ENCODE measurements around the gene DNAJC2. TPM values are rescaled to one million over a fixed set of nuclear protein-coding genes. Genes with fewer than 3 reads are reported as not detected.

DNAJC2 gene, protein sequence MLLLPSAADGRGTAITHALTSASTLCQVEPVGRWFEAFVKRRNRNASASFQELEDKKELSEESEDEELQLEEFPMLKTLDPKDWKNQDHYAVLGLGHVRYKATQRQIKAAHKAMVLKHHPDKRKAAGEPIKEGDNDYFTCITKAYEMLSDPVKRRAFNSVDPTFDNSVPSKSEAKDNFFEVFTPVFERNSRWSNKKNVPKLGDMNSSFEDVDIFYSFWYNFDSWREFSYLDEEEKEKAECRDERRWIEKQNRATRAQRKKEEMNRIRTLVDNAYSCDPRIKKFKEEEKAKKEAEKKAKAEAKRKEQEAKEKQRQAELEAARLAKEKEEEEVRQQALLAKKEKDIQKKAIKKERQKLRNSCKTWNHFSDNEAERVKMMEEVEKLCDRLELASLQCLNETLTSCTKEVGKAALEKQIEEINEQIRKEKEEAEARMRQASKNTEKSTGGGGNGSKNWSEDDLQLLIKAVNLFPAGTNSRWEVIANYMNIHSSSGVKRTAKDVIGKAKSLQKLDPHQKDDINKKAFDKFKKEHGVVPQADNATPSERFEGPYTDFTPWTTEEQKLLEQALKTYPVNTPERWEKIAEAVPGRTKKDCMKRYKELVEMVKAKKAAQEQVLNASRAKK
- total RNA-seq (2014; rRNA removed; shearing (Covaris generic)) = 29.4 and 39.1 TPM in 2 replicates
- 79.8 and 95.7 TPM in 2 replicates for polyA plus RNA-seq (2014; cell fraction: nucleus; rRNA removed)

DNA sequence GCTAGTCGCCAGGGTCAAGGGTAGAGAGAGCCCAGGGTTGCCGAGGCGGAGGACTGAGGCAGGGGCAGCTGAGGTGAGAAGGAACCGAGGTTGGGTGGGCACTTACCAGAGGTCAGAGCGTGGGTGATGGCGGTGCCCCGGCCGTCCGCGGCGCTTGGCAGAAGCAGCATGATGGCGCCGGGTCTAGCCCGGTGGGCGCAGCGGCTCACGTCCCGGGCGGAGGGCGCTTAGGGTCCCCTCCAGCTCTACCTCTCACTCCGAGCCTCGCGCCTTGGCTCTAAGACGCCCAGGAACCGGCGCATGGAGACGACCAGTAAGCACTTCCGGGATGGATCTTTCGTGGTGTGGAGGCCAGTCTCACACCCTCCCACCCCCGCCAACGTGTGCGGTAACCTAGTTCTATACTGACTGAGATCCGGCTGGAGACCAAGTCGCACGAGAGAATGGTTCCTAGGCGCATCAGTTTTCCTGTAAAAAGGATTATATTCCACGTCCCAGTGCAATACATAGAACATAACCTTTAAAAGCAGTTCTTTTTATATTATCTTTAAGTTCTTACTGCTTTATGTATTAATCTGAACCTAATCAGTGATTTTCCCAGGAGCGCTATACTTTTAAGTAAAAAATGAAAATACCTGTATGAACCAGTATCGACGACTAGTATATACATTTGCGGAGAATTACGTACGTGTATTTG is at the start of gene DNAJC2:
Gene DNAJC2, minus strand, starts transcription at position 315 of the 697 bp plus-strand sequence. Its CDS starts 145 bp downstream, at position 170.
- DNase-seq (ENCODE audit: extremely low read depth, low read depth) = peak; percentile 92

DNA sequence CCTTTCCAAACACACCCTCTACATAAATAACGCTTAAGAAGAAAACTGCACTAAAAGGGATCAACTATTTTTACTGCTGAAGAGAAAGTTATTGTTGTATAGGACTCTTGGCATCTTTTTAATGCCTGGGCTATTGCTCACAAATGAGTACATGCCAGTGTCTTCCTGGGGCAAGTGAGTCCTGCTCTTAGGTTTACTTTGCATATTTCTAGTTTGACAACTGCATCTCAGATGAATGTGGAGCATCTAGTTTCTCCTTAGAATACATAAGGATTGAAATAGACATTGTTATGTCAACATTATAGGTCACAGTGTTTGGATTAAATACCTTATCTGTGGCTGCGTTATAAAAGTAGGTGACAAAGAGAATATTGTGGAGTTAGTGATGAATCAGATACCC is 47.4 kb upstream of the DNAJC2 start:
- DNase-seq (ENCODE audit: extremely low read depth, low read depth) = no peak

DNA sequence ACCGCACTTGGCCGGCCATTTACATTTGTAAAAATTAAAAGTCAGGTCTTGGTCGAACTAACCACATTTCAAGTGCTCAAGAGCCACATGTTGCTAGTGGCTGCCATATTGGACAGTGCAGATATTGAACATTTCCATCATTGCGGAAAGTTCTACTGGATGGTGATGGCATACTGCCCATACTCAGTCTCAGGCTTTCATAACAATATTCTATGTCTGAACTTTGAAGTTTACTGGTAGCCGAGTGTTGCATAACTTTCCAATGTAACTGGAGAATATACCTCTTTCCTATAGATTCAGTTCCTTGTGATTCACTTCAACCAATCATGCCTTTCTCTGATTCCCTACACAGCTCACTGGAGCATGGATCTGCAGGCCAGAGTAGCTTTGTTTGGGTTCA is 46.6 kb upstream of the DNAJC2 start:
- no peak for DNase-seq (ENCODE audit: extremely low read depth, low read depth)

DNA sequence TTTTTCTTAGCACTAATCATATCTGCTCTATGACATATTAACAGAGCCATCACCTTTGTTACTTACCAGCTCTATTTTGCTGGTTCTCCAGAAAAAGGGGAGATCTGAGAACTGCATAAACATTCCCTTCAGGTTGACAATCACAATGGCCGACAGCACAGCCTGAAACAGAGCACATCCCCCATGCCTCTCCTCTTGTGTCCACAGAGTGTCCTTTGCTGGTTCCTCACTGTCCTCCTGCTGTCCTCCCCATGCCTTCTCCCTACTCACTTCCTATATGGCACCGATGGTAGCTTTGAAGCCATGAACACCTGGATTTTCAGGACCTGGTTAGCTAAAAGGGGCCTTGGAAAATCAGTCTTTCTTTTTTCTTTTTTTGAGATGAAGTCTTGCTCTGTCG is 44.7 kb upstream of the DNAJC2 start:
- DNase-seq (ENCODE audit: extremely low read depth, low read depth) = no peak

DNA sequence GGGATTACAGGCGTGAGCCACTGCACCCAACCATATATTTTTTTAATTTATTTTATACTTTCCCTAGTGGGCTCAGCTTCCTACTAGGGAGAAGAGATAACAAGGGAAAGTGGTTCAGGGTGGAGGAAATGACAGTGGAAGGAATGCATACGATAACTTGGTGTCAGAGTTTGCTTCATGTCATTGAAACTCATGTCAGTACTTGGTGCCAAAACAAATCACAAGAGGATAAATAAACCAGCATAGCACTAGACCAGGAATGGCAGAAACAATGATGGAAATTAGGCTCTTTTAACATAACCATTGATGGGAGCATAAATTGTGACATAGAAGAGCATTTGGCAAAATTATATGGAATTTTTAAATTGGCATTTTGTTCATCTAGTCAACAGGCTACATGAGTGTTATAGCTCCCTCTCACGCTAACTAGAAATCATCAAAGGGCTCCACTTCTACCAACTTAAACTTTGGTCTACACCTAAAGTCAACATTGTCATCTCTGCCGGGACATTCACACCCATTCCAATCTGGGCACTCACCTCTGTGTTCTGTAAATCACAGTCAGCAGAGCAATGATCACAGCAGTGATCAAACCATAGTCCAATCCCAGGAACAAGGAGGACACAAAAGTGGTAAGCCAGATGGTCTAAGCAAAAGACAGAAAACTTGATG is 44.0 kb upstream of the DNAJC2 start:
- DNase-seq (ENCODE audit: extremely low read depth, low read depth) = no peak

DNA sequence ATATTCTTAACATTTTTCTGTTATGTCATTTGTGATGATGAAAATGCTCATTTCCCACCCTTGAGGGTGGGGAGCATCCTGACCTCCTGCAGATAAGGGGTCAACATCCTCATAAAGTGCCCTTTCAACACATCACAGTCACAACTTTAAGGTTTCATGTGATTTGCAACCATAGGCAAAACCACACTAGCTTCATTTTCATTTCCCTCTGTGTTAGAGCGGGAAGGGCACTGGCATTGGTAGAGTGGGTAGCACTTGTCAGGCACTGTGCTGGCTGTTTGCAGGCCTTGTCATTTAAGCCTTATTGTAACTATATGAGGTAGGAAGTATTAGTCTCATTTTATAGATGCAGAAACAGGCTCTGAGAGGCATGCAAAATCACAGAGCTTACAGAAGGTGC is 42.7 kb upstream of the DNAJC2 start:
- no peak for DNase-seq (ENCODE audit: extremely low read depth, low read depth)

DNA sequence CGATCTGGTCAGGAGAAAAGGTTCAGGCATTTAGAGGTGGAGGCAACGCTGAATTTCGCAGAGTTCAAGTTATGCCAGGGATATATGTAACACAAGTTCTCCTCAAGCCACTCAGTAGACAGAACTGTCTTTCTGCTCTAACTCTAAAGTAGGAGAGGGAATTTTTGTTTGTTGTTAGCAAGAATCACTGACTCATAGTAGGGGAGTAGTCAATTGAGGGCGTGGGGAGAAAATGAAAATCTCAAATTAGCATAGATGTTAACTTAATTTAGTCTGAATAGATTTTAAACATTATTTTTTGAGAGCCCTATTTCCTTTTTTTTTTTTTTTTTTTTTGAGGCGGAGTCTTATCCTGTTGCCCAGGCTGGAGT is 37.5 kb upstream of the DNAJC2 start:
- no peak for DNase-seq (ENCODE audit: extremely low read depth, low read depth)

DNA sequence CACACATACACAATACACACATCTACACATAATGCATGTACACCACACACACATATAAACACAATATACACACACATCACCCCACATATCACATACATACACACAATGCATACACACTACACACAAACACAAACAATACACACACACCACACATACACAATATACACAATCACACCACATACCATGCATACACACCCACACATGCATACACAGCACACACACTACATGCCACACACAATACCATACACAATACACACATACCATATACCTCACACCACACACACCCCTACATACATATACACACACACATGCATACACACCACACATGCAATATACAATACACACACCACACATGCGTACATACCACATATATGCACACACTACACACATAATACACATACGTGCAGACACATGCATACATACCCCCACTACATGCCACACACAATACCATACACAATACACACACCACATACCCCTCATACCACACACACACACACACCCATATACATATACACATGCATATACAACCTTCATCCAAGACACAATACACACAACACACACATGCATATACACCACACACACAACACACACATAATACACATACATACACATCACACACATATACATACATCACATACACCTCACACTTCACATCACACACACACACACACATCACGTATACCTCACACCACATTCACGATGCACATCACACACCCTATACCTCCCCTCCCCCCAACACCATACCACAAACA is 36.9 kb upstream of the DNAJC2 start:
- no peak for DNase-seq (ENCODE audit: extremely low read depth, low read depth)

DNA sequence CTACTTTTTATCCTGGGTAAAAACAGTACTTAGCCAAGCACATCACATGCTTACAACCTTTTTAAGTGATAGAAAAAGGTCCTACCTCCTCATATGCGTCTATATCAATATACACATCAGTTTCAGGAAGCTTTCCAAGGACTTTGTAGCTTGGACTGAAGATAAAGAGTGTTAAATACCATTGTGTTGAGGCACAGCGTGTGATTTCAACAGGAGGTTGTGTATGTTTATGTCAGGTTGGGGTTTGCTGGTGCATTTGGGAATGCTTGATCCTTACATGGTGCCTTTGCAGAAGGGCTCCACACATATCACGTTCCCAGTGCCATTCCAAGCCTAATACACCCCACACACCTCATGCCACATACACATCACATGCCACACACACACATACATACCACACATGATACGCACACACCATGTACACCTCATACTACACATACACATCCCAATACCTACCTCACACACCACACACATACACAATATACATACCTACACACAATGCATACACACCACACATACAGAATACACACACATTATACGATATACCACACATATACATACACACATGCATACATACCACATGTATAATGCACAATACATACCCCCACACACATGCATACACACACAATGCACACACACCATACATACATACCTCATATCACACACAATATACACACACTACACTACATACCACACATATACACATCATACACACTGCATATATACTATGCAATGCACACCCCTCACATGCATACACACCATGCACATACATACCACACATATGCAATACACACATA is 36.0 kb upstream of the DNAJC2 start:
- no peak for DNase-seq (ENCODE audit: extremely low read depth, low read depth)

DNA sequence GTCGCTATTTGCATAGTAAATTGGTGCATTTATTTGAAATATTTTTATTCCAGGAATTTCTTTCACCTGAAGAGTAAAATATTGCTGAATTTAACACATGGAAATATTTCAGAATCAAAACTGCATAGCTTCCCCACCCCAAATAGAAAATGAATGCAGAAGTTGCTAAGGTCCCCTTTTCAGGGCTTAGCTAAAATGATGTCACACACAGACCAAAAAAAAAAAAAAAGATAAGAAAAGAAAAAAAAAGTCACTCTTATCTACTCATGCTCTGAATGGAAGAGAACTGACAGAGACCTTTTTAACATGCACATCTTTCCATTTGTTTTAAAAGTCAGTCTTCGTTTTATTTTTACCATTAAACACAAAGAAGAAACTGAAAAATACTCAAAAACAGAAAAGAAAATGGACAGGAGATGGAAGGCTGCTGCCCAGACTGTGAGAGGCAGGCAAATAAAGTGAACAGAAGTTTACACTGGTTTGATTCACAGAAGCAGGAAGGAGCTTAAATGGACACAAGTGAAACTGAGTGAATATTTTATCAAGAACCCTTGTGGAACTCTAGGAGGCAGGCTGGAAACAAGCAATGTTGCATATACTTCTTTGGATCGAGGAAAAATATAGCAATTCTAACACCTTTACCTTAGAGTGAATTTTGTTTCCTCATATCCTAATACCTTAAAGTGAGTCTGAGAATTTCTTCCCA is 34.9 kb upstream of the DNAJC2 start:
- DNase-seq (ENCODE audit: extremely low read depth, low read depth) = no peak

DNA sequence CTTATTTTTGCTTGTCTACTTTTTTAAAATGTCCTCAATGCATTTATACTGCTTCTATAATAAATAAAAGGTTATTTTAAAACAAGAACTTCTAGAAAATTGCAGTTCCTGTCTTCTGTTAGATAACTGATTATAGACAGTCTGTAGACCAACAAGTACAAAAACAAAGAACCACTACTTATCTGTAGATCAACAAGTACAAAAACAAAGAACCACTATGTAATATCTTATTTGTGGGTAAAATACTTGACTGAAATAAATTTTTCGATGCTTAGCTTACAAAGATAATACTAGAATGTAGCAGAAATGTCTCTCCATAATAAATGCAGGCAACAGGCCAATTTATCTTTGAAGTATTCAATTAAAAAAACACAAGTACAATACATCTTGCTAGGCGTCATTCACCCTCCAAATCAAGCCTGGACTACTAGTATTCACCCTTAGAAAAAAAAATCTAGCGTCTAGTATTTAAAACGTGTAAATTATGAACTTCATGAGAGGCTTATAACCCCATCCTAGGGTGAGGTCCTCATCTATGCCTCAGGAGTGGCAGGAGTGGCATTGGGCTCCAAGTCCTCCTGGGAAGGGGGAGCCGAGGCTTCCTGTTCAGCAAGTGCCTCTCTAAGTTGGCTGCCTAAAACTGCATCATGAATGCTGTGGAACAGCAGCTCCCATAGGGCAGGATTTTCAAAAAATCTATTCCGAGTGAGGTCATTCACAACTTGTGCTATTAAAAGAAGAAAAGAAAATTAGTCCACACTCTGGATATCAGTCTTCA is 29.5 kb upstream of the DNAJC2 start:
- DNase-seq (ENCODE audit: extremely low read depth, low read depth) = no peak

DNA sequence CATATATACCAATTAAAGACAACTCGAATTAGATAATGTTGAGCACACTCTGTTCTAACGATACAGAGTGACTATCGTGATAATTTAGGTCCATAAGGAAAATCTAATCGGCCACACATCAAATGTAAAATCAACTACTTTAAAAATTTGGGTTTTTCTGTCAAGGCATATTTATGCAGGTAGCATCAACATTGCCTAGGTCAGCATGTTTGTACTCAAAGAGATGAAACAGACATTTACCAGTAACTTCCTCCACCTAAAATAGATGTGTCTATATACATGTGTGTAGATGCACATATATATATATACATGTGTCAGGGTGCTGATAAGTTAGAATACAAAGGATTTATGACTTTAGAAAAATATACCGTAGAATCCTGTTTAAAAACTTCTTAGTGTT is 24.9 kb upstream of the DNAJC2 start:
- no peak for DNase-seq (ENCODE audit: extremely low read depth, low read depth)

DNA sequence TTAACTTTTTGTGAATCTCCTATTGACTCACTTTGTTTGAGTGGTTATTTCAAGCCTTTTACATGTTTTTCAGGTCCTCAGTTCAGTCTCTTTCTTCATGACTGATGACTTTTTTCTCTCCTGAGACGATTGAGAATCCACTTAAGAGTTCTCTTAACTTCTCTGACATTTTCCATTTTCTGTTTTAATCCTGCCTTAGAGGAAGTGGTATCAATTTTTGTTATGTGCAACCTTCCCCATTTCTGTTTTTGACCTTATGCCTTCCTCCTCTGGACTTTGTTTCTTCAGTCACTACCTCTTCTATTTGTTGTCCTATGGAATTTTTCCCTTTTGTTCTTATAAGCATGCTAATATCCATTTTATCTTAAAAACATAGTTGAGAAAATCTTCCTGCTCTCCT is 5.2 kb upstream of the DNAJC2 start:
- no peak for DNase-seq (ENCODE audit: extremely low read depth, low read depth)

DNA sequence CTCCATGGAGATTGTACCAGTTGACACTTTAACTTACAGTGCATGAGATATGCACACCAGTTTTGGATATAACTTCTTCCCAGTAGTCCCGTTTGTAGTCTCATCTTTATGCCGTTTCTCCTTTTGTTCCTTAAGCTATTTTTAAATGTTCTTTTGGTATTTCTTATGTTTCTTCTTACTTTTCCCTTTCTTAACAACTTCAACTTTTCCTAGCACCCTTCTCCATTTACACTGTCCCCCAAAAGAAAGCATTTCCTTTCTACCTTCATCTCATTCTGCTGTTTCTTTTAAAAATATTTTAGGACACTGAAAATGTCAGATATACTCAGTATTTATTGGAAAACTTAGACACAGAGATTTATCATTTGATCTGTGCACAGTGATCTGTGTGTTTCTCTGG is 4.4 kb upstream of the DNAJC2 start:
- no peak for DNase-seq (ENCODE audit: extremely low read depth, low read depth)

DNA sequence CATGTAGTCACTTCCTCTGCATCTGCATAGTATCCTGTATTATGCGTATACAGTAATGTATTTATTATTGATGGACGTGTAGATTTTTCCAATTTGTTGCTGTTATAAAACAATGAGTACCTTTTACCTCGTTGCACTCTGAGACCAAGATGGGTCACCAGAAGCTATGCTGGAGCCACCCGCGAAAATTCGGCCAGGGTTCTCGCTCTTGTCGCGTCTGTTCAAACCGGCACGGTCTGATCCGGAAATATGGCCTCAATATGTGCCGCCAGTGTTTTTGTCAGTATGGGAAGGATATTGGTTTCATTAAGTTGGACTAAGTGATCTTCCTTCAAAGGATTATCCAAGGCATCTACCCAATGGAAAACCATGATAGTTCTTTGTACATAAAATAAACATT is 3.9 kb upstream of the DNAJC2 start:
- DNase-seq (ENCODE audit: extremely low read depth, low read depth) = no peak

DNA sequence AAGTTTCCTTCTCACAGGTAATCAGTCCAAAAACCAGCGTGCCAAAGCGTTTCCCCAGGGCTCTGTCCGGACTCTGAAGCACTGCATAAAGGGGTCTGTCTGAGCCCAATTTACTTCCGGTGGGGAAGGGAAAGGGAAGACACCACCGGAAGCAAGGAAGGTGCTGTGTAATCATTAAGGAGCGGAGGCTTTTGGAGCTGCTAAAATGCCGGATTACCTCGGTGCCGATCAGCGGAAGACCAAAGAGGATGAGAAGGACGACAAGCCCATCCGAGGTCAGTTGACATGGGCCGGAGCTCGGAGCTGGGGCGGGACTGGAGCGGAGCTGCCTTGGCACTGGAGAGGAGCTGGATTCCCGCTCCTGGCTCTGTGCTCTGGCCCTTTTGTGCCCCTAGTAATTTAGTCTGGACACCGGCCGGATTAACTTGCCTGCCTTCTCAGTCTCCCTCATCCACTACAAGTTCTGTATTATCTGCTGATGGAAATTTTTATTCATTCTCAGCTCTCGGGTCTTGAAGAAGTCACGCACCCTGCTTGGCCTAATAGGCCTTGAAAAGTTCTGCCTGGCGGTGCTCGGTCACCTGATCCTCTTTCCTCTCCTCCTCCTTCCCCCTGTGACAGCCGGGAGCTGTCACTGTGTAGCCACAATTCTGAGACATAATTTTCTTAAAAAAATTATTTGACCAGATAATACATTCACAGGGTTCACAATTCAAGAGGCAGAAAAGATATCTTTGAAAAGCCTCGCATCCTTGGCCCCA is 3.1 kb upstream of the DNAJC2 start, which contains the start of gene PSMC2:
Gene PSMC2, plus strand, starts transcription at position 137 of the 761 bp plus-strand sequence. Its CDS starts 69 bp downstream, at position 206.
- DNase-seq (ENCODE audit: extremely low read depth, low read depth) = peak; percentile 86

DNA sequence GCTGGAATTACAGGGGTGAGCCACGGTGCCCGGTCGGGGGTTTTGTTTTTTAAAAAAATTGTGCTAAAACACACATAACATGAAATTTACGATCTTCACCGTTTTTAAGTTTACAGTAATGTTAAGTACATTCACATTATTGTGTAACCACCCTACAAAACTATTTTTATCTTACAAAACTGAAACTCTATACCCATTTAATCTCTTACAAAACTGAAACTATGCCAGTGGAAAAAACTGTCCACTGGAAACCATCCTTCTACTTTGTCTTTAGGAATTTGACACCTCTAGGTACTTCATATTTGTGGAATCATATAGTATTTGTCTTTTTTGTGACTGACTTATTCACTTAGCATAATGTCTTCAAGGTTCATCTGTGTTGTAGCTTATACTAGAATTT is 1.8 kb upstream of the DNAJC2 start:
- no peak for DNase-seq (ENCODE audit: extremely low read depth, low read depth)

Measured in NCI-H460 (cell line).